H1 (cell line): ENCODE results near the gene GNG12. TPM values are rescaled to one million over a fixed set of nuclear protein-coding genes. Genes with fewer than 3 reads are reported as not detected.

ENCODE experiments used
- CTCF ChIA-PET: fragments of 300-600 bp; sonication (Branson Sonifier 250); formaldehyde crosslinking; loops from one replicate; lab custom pipeline; 2021; ENCODE audit not compliant: partially characterized antibody; lab: Charles Lee
- POLR2A ChIA-PET: fragments of 300-600 bp; sonication (Branson Sonifier 250); formaldehyde crosslinking; loops from one replicate; lab custom pipeline; 2021; ENCODE audit warnings: inconsistent platforms; ENCODE audit not compliant: partially characterized antibody; lab: Charles Lee
- DNase-seq, 2 experiments: peaks; one replicate each; pipeline versions ENCODE4 v3.0.0 to v3.0.0-alpha.2; 2010 to 2022; ENCODE audit warnings: low spot score in 2 of 2, low read depth in 1 of 2, mixed read lengths in 1 of 2
- FAIRE-seq: peaks from 2 replicates; lab custom pipeline; 2011; peaks lifted over from hg19 to GRCh38; lab: Jason Lieb, UNC
- H2AFZ ChIP-seq: 2 replicates; pipeline ENCODE4 v1.8.1; 2012; ENCODE audit warnings: low read length, inconsistent platforms
- H2AK5ac ChIP-seq: 2 replicates; pipeline ENCODE4 v1.6.1; 2013; ENCODE audit warnings: low read depth, low read length
- H2BK120ac ChIP-seq: replicated peaks from 2 replicates; pipeline ENCODE3; 2013; ENCODE audit warnings: low read depth, low read length, inconsistent platforms
- H2BK12ac ChIP-seq: 2 replicates; pipeline ENCODE4 v1.6.1; 2013; ENCODE audit warnings: low read depth, low read length
- H2BK15ac ChIP-seq: 2 replicates; pipeline ENCODE4 v1.6.1; 2013; ENCODE audit warnings: low read length
- H2BK20ac ChIP-seq: 2 replicates; pipeline ENCODE4 v1.6.1; 2013; ENCODE audit warnings: low read length
- H2BK5ac ChIP-seq: 2 replicates; pipeline ENCODE4 v1.6.1; 2013; ENCODE audit warnings: low read depth, low read length
- H3K14ac ChIP-seq: 2 replicates; pipeline ENCODE4 v1.6.1; 2013; ENCODE audit warnings: inconsistent platforms; ENCODE audit not compliant: insufficient read length
- H3K18ac ChIP-seq: 2 replicates; pipeline ENCODE4 v1.6.1; 2013; ENCODE audit warnings: low read length; ENCODE audit errors: extremely low read depth
- H3K23ac ChIP-seq: 2 replicates; pipeline ENCODE4 v1.6.1; 2013; ENCODE audit warnings: inconsistent platforms; ENCODE audit not compliant: insufficient read length
- H3K23me2 ChIP-seq: 2 replicates; pipeline ENCODE4 v1.6.1; 2013; ENCODE audit warnings: low read depth, low read length
- H3K27ac ChIP-seq: 2 replicates; pipeline ENCODE4 v1.6.1; 2011; ENCODE audit warnings: low read depth, low read length, inconsistent platforms
- H3K27me3 ChIP-seq, 4 experiments: replicated peaks in 1 of 4; 1 replicate in 1 of 4; 2 replicates in 3 of 4; pipeline versions ENCODE4 v1.6.1 to v1.8.1; 2011 to 2013; ENCODE audit warnings: low read length in 3 of 4, mild to moderate bottlenecking in 3 of 4, inconsistent platforms in 2 of 4, mixed read lengths in 2 of 4, moderate library complexity in 1 of 4; ENCODE audit not compliant: control insufficient read depth in 3 of 4, insufficient read depth in 3 of 4; ENCODE audit errors: extremely low read depth in 1 of 4
- H3K36me3 ChIP-seq, 4 experiments: 2 replicates each; pipeline versions ENCODE4 v1.6.1 to v1.8.1; 2011 to 2013; ENCODE audit warnings: mild to moderate bottlenecking in 4 of 4, low read length in 3 of 4, moderate library complexity in 2 of 4, control low read depth in 1 of 4, inconsistent platforms in 1 of 4; ENCODE audit not compliant: insufficient read depth in 4 of 4, control insufficient read depth in 2 of 4
- H3K4ac ChIP-seq: replicated peaks from 2 replicates; pipeline ENCODE3; 2013; ENCODE audit warnings: low read length, low read depth, mixed read lengths, inconsistent platforms; ENCODE audit not compliant: insufficient read length
- H3K4me1 ChIP-seq, 4 experiments: replicated peaks in 1 of 4; 1 replicate in 1 of 4; 2 replicates in 3 of 4; pipeline versions ENCODE4 v1.6.1 to v1.8.1; 2011 to 2013; ENCODE audit warnings: low read length in 3 of 4, inconsistent platforms in 2 of 4, mixed read lengths in 1 of 4; ENCODE audit not compliant: insufficient read depth in 4 of 4, control insufficient read depth in 3 of 4
- H3K4me2 ChIP-seq, 2 experiments: 2 replicates each; pipeline versions ENCODE4 v1.6.1 to v1.8.1; 2011 to 2013; ENCODE audit warnings: low read depth in 2 of 2, low read length in 2 of 2, control low read depth in 1 of 2, inconsistent platforms in 1 of 2, mild to moderate bottlenecking in 1 of 2; ENCODE audit not compliant: insufficient read depth in 1 of 2
- H3K4me3 ChIP-seq, 4 experiments: fragments of 200-600, 300-600 bp in 1 of 4; sonication (generic), shearing (Covaris generic), sonication (Bioruptor Twin) in 1 of 4; 2 replicates each; pipeline versions ENCODE4 v1.5.1 to v1.8.1; 2011 to 2016; ENCODE audit warnings: low read length in 4 of 4, low read depth in 3 of 4, control low read depth in 2 of 4, inconsistent platforms in 2 of 4, mild to moderate bottlenecking in 2 of 4, mixed read lengths in 1 of 4, moderate library complexity in 1 of 4; ENCODE audit not compliant: insufficient read depth in 2 of 4; ENCODE audit errors: extremely low read depth in 1 of 4
- H3K56ac ChIP-seq: replicated peaks from 2 replicates; pipeline ENCODE3; 2013; ENCODE audit warnings: low read depth, mild to moderate bottlenecking, mixed read lengths, low read length, inconsistent platforms; ENCODE audit not compliant: insufficient read length
- H3K79me1 ChIP-seq: 2 replicates; pipeline ENCODE4 v1.6.1; 2013; ENCODE audit warnings: low read depth, low read length, control low read depth
- H3K79me2 ChIP-seq, 2 experiments: 2 replicates each; pipeline versions ENCODE4 v1.6.1 to v1.8.1; 2012 to 2013; ENCODE audit warnings: low read length in 2 of 2, mild to moderate bottlenecking in 2 of 2, inconsistent platforms in 1 of 2; ENCODE audit not compliant: insufficient read depth in 2 of 2, control insufficient read depth in 1 of 2
- H3K9ac ChIP-seq, 4 experiments: replicated peaks in 1 of 4; 1 replicate in 1 of 4; 2 replicates in 3 of 4; pipeline versions ENCODE4 v1.6.1 to v1.8.1; 2011 to 2013; ENCODE audit warnings: low read depth in 3 of 4, low read length in 3 of 4, control low read depth in 2 of 4, mild to moderate bottlenecking in 2 of 4, moderate library complexity in 2 of 4, inconsistent platforms in 1 of 4; ENCODE audit errors: extremely low read depth in 1 of 4
- H3K9me3 ChIP-seq, 2 experiments: 2 replicates each; pipeline versions ENCODE4 v1.6.1 to v1.8.1; 2012 to 2013; ENCODE audit warnings: mild to moderate bottlenecking in 2 of 2, moderate library complexity in 2 of 2, control low read depth in 1 of 2, inconsistent platforms in 1 of 2, low read depth in 1 of 2, low read length in 1 of 2, mixed read lengths in 1 of 2; ENCODE audit not compliant: insufficient read depth in 2 of 2
- H4K20me1 ChIP-seq, 2 experiments: replicated peaks in 1 of 2; 2 replicates each; pipeline versions ENCODE3 to v1.8.1; 2011 to 2013; ENCODE audit warnings: inconsistent platforms in 2 of 2, low read length in 2 of 2, mild to moderate bottlenecking in 1 of 2; ENCODE audit not compliant: insufficient read depth in 2 of 2, control insufficient read depth in 1 of 2
- H4K5ac ChIP-seq: 2 replicates; pipeline ENCODE4 v1.6.1; 2013; ENCODE audit warnings: low read length, low read depth, mixed read lengths, inconsistent platforms; ENCODE audit not compliant: insufficient read length
- H4K8ac ChIP-seq: 2 replicates; pipeline ENCODE4 v1.8.0; 2013; ENCODE audit warnings: mild to moderate bottlenecking, moderate library complexity, low read length, inconsistent platforms; ENCODE audit not compliant: insufficient read depth; ENCODE audit errors: extremely low read depth
- H4K91ac ChIP-seq: replicated peaks from 2 replicates; pipeline ENCODE3; 2013; ENCODE audit warnings: low read length, mixed read lengths, inconsistent platforms; ENCODE audit not compliant: insufficient read length
- CTBP2 ChIP-seq: IDR thresholded peaks from 2 replicates; pipeline ENCODE4 v1.7.0; 2011; ENCODE audit warnings: borderline replicate concordance, mild to moderate bottlenecking, moderate library complexity, mixed read lengths, low read length; ENCODE audit not compliant: insufficient read depth, insufficient read length
- JUN ChIP-seq: IDR thresholded peaks from 2 replicates; pipeline ENCODE4 v1.6.1; 2011; ENCODE audit warnings: low read depth, mild to moderate bottlenecking, improper control_type of control experiment, low read length
- KDM1A ChIP-seq: fragments of 200-600, 300-600 bp; sonication (generic); IDR thresholded peaks from 2 replicates; pipeline ENCODE4 v1.7.1; 2016; ENCODE audit warnings: mild to moderate bottlenecking, low read length, borderline replicate concordance
- POU5F1 ChIP-seq: IDR thresholded peaks from 2 replicates; pipeline ENCODE4 v1.6.1; 2011; ENCODE audit warnings: low read depth, mild to moderate bottlenecking, low read length, moderate library complexity
- SIX5 ChIP-seq: IDR thresholded peaks from 2 replicates; pipeline ENCODE4 v1.6.1; 2011; ENCODE audit warnings: mild to moderate bottlenecking, low read depth, low read length
- TAF1 ChIP-seq: IDR thresholded peaks from 2 replicates; pipeline ENCODE4 v1.6.1; 2011; ENCODE audit warnings: mild to moderate bottlenecking, low read depth, low read length
- USF2 ChIP-seq: IDR thresholded peaks from 2 replicates; pipeline ENCODE4 v1.6.1; 2011; ENCODE audit warnings: low read length, improper control_type of control experiment
- WGBS, 2 experiments: shearing (Covaris generic) in 1 of 2; methylation state at CpG; one replicate each; pipeline versions ENCODE4 v1.1.6 to v1.1.7; 2013 to 2015; ENCODE audit warnings: low lambda C conversion rate in 2 of 2, mixed read lengths in 2 of 2, inconsistent platforms in 1 of 2, low coverage in 1 of 2, missing lambda C conversion rate in 1 of 2; ENCODE audit not compliant: insufficient replicate concordance in 2 of 2, insufficient coverage in 1 of 2, insufficient read length in 1 of 2; ENCODE audit errors: extremely low coverage in 1 of 2, missing lambda C conversion rate in 1 of 2; 5-methylcytosine and 5-hydroxymethylcytosine counted together
- polyA plus RNA-seq, 7 experiments: library from polyadenylated mRNA; depleted of rRNA in 3 of 7; stranded (reverse) in 5 of 7; unstranded in 2 of 7; fragments of >200 nt in 5 of 7; fragments of 200-250 nt in 2 of 7; gene quantifications; 1 replicate in 5 of 7; 2 replicates in 1 of 7; 4 replicates in 1 of 7; pipeline versions ENCODE4 v1.2.1 to v1.2.3, GENCODE V29; 2011 to 2013; ENCODE audit warnings: missing spikeins in 2 of 7, mixed read lengths in 2 of 7
- total RNA-seq: library from RNA; stranded (reverse); fragmentation: NEBNext Ultra II Directional; extraction: Animal tissue kit (Norgen Biotek cat#: 25700); gene quantifications from 2 replicates; pipeline ENCODE4 v1.2.1, GENCODE V29; 2021

Gene GNG12
- total and polyA plus RNA-seq, 2 of the 8 experiments (the other 6 are each of a cell fraction or from before 2014, with no cell fraction given), result 11.4 to 35.8 TPM

- Histone ChIP-seq H3K4ac (no peak overlapping the region), H2BK15ac (no peak overlapping the region), H3K23me2 (no peaks in the 10 kb centered on the region), H3K27ac (no peak overlapping the region), H3K14ac (no peak overlapping the region), H3K79me2 (0 out of 4 replicates have a peak, but pooled peaks cover 0 to 1% of the 10 kb centered on the region in 2 experiments), H3K56ac (no peak overlapping the region), H3K4me3 (no peak overlapping the region), H2AFZ (no peak overlapping the region), H2BK12ac (no peak overlapping the region), H3K79me1 (no peaks in the 10 kb centered on the region; the same call in 1 of the 2 replicates), H2BK5ac (no peak overlapping the region), H2BK20ac (no peak overlapping the region), H3K18ac (no peak overlapping the region), H3K23ac (no peak overlapping the region), H2AK5ac (no peak overlapping the region), H3K4me1 (peaks cover 0 to 4% (median 0%) of the 10 kb centered on the region in 4 experiments; a peak in 4 of 7 replicates), H4K91ac (no peak overlapping the region), H3K4me2 (no peak overlapping the region), H3K9ac (no peak overlapping the region), H4K20me1 (peaks cover 1 to 2% of the 10 kb centered on the region in 2 experiments), H3K36me3 (no peaks in the 10 kb centered on the region), H2BK120ac (no peak overlapping the region), H3K9me3 (no peaks in the 10 kb centered on the region), H4K8ac (no peak overlapping the region), H4K5ac (no peak overlapping the region), H3K27me3 (no peaks in the 10 kb centered on the region)
- ChIA-PET CTCF (interaction anchor here (0.9 to 4.3 kb wide), 2 partner anchors 50 to 75 kb away, joined by 3 to 26 read pairs; no protein-coding TSS in a partner anchor), POLR2A (no interaction called here)
- DNase-seq (no peak), FAIRE-seq (no peak)
- WGBS, 2 experiments, result 95% methylated on average over 1 of the region's 1 CpG; no CpG with 5 or more reads in 1 of the 2 experiments
- TF ChIP-seq SIX5, result no peak
- no peak for TF ChIP-seq POU5F1
- TF ChIP-seq CTBP2, result no peak
- TF ChIP-seq JUN, result no peak
- TF ChIP-seq KDM1A, result no peak
- TF ChIP-seq TAF1, result no peak
- TF ChIP-seq USF2, result no peak
These were observed 15.9 kb downstream of the GNG12 start for GRCh38 chr1:67817319-67817718.
